HG02938 (cell line): ENCODE measurements around the gene RNF212.

Experiments
- ATAC-seq: cut with Tn5 transposase; IDR thresholded peaks from one replicate; pipeline ENCODE4 v1.9.1; 2021; ENCODE audit warnings: mild to moderate bottlenecking, moderate library complexity; ENCODE audit not compliant: unreplicated experiment

Gene RNF212

DNA sequence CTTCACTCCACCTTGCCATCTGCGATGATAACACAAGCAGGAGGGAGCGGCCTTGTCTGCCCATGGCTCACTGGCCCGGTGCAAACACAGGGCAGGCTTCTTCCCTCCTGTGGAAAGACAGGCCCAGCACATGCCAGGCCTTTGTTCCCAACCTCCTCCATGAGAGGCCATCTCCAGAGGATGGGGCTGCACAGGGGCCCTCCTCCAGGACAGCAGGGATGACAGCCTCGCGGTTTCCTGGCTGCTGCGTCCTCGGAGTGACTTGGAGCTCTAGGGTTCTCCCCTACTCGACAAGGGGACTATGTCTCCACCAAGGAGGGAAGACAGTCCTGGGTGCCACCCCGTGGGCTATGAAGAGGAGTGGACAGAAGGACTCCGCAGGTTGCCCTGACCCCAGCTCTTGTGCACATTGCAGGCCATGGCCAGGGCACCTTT, 21.8 kb downstream of the RNF212 start:
- no peak for ATAC-seq

GRCh38 chr4:1090465-1091440, 22.6 kb downstream of the RNF212 start:
- ATAC-seq, result no peak

GRCh38 chr4:1090036-1090435, 23.3 kb downstream of the RNF212 start:
- ATAC-seq, result no peak

DNA sequence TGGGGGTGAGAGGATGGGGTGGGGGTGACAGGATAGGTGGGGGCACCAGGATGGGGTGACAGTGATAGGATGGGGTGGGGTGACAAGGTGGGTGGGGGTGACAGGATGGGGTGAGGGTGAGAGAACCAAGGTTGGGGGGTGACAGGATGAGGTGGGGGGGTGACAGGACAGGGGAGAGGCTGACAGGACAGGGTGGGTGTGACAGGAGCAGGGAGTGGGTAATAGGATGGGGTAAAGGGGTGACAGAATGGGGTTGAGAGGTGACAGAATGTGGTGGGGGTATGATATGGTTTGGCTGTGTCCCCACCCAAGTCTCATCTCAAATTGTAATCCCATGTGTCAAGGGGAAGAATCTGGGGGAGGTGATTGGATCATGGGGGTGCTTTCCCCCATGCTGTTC, 26.0 kb downstream of the RNF212 start:
- no peak for ATAC-seq

DNA sequence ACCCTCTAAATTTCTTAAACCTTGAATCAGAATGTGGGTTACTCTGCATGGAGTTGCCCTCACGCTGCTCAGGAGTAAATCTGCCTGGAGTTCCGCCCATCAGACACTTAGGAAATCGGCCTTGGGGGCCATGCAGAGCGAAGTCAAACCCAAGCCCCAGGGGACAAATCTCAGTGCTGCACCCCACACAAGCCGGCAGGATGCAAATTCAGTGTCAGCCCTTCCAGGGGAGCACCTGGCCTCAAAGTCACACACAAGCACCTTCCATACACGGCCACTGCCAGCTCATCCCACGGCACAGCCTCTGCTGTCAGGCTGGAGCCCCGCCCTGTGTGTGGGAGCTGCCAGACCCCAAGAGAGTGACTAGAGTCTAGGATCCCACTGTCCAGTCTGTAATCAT, 27.4 kb downstream of the RNF212 start:
- ATAC-seq, result no peak

- no peak for ATAC-seq
Measured at GRCh38 chr4:1085404-1085799, 28.0 kb downstream of the RNF212 start.

GRCh38 chr4:1084796-1085403, 28.5 kb downstream of the RNF212 start:
- ATAC-seq, result no peak

- ATAC-seq, result no peak
Measured at GRCh38 chr4:1084394-1084793, 29.0 kb downstream of the RNF212 start.

GRCh38 chr4:1082215-1083182, 30.9 kb downstream of the RNF212 start:
- ATAC-seq, result no peak

DNA sequence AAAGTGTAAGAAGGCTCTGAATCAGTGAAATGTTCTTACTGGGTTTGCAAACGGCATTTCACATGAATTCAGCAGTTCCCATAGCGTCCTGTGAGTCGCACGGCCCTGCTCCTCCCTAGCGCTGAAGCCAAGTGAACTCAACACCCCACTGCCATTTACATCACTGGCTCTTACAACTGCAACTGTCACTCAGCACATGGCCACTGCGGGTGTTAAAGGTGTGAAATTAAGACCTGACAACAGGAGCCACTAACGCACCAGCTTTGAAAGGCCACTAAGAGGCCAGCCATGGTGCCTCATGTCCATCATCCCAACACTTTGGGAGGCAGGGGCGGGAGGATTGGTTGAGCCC, 31.7 kb downstream of the RNF212 start:
- ATAC-seq, result no peak

GRCh38 chr4:1080961-1081688, 32.2 kb downstream of the RNF212 start:
- no peak for ATAC-seq

DNA sequence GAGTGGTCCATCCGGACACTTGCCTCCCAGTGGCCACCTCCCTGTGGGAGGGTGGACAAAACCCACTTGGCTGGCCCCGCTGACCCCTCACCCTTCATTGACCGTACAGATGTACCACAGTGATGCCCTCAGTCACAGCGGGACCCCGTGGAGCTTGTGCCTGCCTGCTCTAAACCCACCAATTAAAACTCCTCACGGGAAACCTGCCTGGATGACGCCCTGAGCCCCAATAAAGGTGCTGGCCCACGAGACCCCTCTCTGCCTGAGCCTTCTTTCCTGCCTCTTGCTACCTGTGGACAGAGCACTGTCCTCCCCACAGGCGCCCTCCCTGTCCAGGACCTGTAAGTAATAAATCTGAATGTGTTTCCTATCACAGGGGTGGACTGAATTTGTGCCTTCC, 32.9 kb downstream of the RNF212 start:
- no peak for ATAC-seq

DNA sequence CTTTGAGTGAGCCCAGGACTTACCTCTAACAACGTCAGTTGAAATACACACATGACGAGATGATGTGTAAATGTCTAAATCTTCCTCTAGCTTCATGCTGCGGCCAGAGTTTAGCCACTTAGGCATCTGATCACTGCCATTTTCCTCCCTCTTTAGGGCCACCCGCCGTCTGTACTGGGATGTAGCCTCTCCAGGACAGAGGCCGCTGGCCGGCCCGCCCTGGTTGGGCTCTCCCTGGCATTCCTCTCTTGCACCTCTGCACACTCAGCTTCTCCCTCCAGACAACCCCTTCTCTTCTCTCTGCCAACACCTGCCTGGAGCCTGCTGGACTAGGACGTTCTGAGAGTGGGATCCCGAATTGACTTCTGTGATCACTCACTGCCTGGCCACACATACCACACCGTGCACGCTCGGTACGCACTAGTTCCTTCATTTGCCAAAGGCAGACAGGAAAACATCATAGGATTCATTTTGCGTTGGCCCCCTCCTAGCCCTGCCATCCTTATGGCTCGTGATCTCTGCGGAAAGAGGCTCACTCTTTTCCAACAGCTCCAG, 33.6 kb downstream of the RNF212 start:
- ATAC-seq, result no peak

DNA sequence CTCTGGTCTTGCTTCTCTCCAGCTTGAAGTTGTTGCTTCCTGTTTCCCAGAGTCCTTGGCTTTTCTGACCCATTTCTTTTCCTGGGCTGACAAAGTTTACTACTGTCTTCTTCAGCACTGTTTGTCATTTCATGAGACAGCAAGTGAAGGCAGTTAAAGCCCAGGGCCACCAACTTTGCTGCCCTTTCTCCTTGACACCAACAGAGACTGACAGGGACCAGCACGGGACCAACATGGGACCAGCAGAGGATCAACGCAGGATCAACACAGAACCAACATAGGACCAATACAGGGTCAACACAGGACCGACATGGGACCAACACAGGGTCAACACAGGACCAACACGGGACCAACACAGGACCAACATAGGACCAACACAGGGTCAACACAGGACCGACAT, 34.9 kb downstream of the RNF212 start:
- no peak for ATAC-seq

GRCh38 chr4:1077711-1078477, 35.5 kb downstream of the RNF212 start:
- no peak for ATAC-seq

DNA sequence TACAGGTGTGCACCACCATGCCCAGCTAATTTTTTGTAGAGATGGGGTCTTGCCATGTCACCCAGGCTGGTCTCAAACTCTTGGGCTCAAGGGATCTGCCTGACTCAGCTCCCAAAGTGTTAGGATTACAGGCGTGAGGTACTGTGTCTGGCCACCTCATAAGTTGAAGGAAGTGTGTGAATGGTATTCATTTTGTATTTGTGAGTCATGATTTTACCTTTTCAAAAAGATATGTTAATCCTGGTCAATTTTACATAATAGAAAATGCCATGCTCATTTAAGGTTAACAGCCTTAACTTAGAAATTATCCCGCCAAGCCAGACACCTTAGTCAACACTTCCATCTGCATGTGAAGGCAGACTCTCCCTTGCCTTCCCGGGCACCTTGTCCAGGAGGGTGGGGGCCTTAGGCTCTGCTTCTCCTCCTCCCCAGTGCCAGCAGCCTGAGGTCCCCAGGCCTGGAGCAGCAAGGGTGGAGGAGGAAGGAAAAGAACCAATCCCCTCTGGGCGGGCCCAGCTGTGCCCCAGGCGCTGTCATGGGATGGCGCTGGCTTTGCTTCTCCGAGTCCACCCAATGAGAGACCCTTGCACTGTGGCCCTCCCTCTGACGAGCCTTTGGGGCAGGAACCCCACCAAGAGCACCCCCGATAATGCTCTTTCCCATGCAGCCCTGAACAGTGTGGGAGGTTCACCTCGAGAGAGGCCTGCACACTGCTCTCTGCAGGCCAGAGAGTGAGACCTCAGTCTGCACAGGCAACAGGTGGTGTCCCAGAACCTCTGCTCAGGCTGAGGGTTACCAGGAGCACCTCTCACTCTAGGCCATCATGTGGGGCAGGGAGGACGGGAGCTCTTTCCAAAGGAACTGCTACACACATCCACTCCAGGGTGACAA, 37.3 kb downstream of the RNF212 start:
- no peak for ATAC-seq

DNA sequence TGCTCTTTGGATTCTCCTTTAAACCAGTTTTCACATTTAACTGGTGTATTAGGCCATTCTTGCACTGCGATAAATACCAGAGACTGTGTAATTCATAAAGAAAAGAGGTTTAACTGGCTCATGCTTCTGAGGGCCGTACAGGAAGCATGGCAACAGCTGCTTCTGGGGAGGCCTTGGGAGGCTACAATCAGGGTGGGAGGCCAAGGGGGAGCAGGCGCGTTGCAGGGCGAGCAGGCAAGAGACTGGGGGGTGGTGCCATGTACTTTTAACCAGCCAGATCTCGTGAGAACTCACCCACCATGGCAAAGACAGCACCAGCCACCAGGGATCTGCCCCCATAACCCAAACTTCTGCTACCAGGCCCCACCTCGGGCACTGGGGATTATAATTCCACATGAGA, 38.1 kb downstream of the RNF212 start:
- ATAC-seq, result no peak

GRCh38 chr4:1074077-1074476, 39.3 kb downstream of the RNF212 start:
- ATAC-seq, result no peak
